ENCODE results near the gene KCNQ1. TPM values are rescaled to one million over a fixed set of nuclear protein-coding genes. Genes with fewer than 3 reads are reported as not detected.

KCNQ1 gene
- polyA plus RNA-seq, 1 donor from 2014 or later, result not detected

GRCh38 chr11:2683806-2684205, 239.0 kb downstream of the KCNQ1 start:
- Histone ChIP-seq H2AFZ (ENCODE audit: low read depth, low read length) (no peak overlapping the region), H4K20me1 (ENCODE audit: insufficient read depth) (no peaks in the 10 kb centered on the region), H3K4me2 (ENCODE audit: low read length) (no peak overlapping the region), H3K9me2 (ENCODE audit: insufficient read depth, low read length) (no peaks in the 10 kb centered on the region), H3K9ac (ENCODE audit: low read length) (no peak overlapping the region), H3K27ac (ENCODE audit: low read length) (no peak overlapping the region), H3K9me3 (ENCODE audit: low read length) (no peaks in the 10 kb centered on the region), H3K36me3 (ENCODE audit: insufficient read depth, low read length) (no peaks in the 10 kb centered on the region), H3F3A (ENCODE audit: insufficient read depth, low read length, poor library complexity, severe bottlenecking) (no peaks in the 10 kb centered on the region), H3K4me3 (ENCODE audit: low read length) (no peak overlapping the region), H3K79me2 (replicated peaks; ENCODE audit: insufficient read depth, low read length) (no peaks in the 10 kb centered on the region), H3K27me3 (ENCODE audit: insufficient read depth, low read depth, low read length) (no peaks in the 10 kb centered on the region)
- TF ChIP-seq, protein P1, sequence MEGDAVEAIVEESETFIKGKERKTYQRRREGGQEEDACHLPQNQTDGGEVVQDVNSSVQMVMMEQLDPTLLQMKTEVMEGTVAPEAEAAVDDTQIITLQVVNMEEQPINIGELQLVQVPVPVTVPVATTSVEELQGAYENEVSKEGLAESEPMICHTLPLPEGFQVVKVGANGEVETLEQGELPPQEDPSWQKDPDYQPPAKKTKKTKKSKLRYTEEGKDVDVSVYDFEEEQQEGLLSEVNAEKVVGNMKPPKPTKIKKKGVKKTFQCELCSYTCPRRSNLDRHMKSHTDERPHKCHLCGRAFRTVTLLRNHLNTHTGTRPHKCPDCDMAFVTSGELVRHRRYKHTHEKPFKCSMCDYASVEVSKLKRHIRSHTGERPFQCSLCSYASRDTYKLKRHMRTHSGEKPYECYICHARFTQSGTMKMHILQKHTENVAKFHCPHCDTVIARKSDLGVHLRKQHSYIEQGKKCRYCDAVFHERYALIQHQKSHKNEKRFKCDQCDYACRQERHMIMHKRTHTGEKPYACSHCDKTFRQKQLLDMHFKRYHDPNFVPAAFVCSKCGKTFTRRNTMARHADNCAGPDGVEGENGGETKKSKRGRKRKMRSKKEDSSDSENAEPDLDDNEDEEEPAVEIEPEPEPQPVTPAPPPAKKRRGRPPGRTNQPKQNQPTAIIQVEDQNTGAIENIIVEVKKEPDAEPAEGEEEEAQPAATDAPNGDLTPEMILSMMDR (IDR thresholded peaks at IDR 0.05; ENCODE audit: poor library complexity, severe bottlenecking), result no peak
- no peak for TF ChIP-seq RAD21 (conservative IDR thresholded peaks at IDR 0.05)
- TF ChIP-seq REST (IDR thresholded peaks at IDR 0.05; ENCODE audit: borderline replicate concordance), result no peak
- TF ChIP-seq POLR2AphosphoS5 (IDR thresholded peaks at IDR 0.05), result no peak
- no peak for TF ChIP-seq TAF1 (IDR thresholded peaks at IDR 0.05; ENCODE audit: low read depth)
- no peak for TF ChIP-seq EP300 (conservative IDR thresholded peaks at IDR 0.05; ENCODE audit: poor library complexity, severe bottlenecking)
- no peak for TF ChIP-seq EZH2 (IDR thresholded peaks at IDR 0.05; ENCODE audit: borderline replicate concordance, insufficient read depth, low read length, poor library complexity, severe bottlenecking)
- no peak for TF ChIP-seq MXI1 (conservative IDR thresholded peaks at IDR 0.05; ENCODE audit: poor library complexity, severe bottlenecking)
- no peak for TF ChIP-seq SMC3 (conservative IDR thresholded peaks at IDR 0.05; ENCODE audit: poor library complexity)

DNA sequence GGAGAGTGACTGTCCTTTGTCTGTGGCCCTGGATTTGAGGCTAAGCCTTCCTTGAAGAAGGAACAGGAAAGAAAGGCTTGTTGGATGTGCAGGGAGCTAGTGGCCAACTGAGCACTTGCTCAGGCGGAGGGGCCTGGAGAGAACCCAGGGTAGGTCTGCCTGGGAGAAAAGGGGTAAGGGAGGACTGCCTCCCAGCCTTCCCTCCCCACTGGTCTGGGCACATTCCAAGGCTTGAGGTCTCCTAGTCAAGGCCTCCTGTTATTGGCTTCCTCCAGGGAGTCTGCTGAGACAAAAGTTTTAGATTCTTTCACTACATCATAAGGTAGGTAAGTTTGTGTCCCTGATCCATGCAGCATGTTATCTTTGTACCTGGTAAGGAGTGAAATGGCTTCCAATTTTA, 239.8 kb downstream of the KCNQ1 start:
- Histone ChIP-seq H3F3A (ENCODE audit: insufficient read depth, low read length, poor library complexity, severe bottlenecking) (no peaks in the 10 kb centered on the region), H3K4me3 (ENCODE audit: low read length) (no peak overlapping the region), H3K9me3 (ENCODE audit: low read length) (no peaks in the 10 kb centered on the region), H3K9me2 (ENCODE audit: insufficient read depth, low read length) (no peaks in the 10 kb centered on the region), H3K27me3 (ENCODE audit: insufficient read depth, low read depth, low read length) (no peaks in the 10 kb centered on the region), H3K27ac (ENCODE audit: low read length) (no peak overlapping the region), H2AFZ (ENCODE audit: low read depth, low read length) (no peak overlapping the region), H3K9ac (ENCODE audit: low read length) (no peak overlapping the region), H3K36me3 (ENCODE audit: insufficient read depth, low read length) (no peaks in the 10 kb centered on the region), H4K20me1 (ENCODE audit: insufficient read depth) (no peaks in the 10 kb centered on the region), H3K79me2 (replicated peaks; ENCODE audit: insufficient read depth, low read length) (no peaks in the 10 kb centered on the region), H3K4me2 (ENCODE audit: low read length) (no peak overlapping the region)
- TF ChIP-seq TAF1 (IDR thresholded peaks at IDR 0.05; ENCODE audit: low read depth), result no peak
- TF ChIP-seq MXI1 (conservative IDR thresholded peaks at IDR 0.05; ENCODE audit: poor library complexity, severe bottlenecking), result no peak
- TF ChIP-seq EZH2 (IDR thresholded peaks at IDR 0.05; ENCODE audit: borderline replicate concordance, insufficient read depth, low read length, poor library complexity, severe bottlenecking), result no peak
- TF ChIP-seq EP300 (conservative IDR thresholded peaks at IDR 0.05; ENCODE audit: poor library complexity, severe bottlenecking), result no peak
- TF ChIP-seq RAD21 (conservative IDR thresholded peaks at IDR 0.05), result no peak
- TF ChIP-seq REST (IDR thresholded peaks at IDR 0.05; ENCODE audit: borderline replicate concordance), result no peak
- TF ChIP-seq POLR2AphosphoS5 (IDR thresholded peaks at IDR 0.05), result no peak
- TF ChIP-seq, protein P1 (IDR thresholded peaks at IDR 0.05; ENCODE audit: poor library complexity, severe bottlenecking), result no peak
- TF ChIP-seq SMC3 (conservative IDR thresholded peaks at IDR 0.05; ENCODE audit: poor library complexity), result no peak

All from neural cell (in vitro differentiated cells).